NCI-H226 (cell line): ENCODE results near the gene NXN.
"Not testable (repeated sequence)": the region's sequence is repeated elsewhere in the genome, so short reads cannot be mapped to it uniquely, and the experiment has no call there.

ENCODE experiments used
- DNase-seq: peaks from one replicate; pipeline ENCODE4 v3.0.0-alpha.2; 2015

Gene NXN

DNA sequence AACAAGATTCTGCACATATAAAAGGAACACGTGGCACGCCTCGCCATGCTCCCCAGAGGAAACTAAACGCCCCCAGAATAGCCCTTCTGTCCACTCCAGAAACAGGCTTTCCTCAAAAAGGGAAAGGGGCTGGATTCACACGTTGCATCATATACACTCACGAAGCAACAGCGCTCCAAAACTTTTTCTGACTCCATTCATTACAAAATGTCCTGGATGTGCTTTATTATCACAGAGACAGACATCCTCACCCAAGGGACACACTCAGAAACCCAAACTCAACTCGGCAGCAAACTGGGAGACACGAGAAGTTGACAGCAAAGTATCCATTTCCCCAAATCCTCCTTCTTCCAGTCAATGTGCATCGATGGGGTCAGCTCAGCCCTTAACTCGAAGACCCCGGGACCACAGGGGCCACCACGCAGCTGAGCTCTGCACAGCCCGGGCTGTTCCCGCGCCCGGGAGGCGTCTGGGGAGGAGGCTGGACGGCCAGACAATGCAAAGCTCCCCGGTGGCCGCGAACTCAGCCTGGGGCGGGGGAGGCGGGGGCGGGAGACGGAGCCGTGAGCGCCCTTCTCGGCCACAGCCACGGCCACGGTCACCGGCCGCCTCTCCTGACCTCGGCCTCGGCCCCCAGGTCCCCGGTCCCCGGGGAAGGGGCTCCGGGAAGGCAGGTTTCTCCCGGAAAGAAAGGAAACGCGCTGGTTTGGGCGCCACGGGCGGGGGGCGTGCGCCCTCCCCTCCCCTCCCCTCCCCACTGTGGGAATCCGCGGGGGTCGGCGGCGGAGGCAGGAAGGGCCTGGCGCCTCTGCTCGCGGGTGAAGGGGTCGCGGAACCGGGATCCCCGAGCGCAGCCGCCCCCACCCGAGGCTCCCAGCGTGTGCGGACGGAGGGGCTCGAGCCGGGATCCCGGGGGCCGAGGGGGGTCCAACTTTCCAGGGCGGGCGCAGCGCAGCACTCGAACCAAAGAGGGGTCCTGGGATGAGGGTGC lies 1.2 kb downstream of the NXN start:
- no peak for DNase-seq

DNA sequence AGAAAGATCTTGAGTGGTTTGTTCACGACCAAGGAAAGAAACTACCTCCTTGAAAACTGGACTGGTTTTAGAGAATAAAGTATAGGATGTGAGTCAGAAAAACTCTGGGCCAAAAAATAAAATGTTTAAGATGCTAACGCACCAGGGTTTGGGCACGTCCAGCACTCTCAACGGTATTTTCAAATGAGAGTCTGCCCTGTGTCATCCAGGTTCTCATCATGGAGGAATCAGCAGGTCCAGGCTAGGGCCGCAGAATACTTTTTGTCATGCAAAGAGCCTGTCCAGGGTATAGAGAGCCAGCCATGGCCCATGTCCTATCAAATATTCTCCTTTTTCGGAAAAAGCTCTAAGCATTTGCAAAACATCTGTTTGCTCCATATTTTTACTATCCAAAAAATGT lies 2.4 kb downstream of the NXN start:
- no peak for DNase-seq

DNA sequence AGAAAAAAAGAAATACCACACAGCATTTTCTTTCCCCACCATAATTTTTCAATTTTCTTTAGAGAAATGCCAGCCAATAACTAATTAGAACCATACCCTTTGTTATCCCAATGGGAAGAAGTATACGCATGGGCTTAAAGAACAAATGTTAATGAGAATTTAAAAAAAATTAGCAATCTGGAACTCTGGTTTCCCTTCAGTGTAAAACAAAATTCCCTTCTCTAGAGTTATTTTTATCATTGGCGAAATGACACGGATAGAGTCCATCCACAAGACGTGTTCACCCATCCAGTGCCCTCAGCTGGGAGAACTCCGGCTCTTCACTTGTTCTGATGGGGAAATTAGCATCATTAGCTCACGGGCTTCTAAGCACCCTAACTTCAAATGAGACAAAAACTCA lies 3.3 kb downstream of the NXN start:
- no peak for DNase-seq

DNA sequence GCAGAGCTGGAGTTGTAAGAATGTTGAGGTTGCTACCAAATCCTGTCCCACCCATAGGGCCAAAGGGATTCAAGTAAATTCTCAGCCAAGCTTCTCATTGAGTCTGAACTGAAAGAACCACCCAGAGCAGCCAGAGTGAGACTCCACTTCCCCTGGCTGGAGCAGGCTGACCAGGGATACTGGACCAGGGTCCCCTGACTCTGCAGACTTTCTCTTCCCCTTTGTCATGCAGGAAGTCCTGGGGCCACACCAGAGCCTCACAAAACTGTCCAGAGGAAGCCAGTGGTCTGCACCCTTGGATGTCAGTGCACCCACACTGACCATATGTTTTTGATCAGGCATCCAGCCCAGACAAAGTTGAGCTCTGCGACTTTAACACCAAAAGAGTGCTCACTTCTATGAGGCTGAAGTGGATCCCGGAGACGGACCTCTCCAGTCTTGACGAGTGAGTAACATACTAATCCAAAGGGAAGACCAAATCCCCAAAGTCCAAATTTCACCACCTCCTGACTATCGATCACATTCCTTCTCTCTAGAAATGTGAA lies 4.1 kb downstream of the NXN start:
- DNase-seq: no peak

DNA sequence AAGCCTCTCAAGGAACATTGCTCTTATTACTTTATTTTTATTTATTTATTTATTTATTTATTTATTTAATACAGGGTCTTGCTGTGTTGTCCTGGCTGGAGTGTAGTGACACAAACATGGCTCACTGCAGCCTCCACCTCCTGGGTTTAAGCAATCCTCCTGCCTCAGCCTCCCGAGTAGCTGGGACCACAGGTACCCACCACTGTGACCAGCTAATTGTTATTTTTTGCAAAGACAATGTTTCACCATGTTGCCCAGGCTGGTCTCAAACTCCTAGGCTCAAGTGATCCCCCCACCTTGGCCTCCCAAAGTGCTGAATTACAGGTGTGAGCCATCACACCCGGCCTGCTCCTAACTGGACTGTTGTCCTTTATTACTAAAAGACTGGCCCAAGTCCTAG lies 4.8 kb downstream of the NXN start:
- DNase-seq: not testable (repeated sequence)

DNA sequence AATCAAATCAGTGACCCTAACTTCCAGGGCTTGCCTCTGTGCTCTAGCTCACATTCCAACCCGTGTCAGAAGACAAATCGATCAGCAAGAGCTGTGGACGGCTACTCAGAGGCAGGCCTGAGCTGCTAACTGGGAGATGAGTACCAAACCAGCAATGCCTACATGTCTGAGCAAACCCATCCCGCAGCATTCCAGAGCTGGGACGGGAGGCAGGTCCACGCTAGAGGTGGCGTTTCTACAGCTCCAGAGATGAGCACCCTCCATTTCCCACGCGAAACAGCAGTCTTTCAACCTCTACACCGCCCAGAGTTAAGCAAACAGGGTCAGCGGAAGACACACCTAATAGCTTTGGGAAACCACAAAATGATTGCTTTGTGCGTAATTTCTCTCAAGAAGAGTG lies 6.5 kb downstream of the NXN start:
- DNase-seq: no peak

DNA sequence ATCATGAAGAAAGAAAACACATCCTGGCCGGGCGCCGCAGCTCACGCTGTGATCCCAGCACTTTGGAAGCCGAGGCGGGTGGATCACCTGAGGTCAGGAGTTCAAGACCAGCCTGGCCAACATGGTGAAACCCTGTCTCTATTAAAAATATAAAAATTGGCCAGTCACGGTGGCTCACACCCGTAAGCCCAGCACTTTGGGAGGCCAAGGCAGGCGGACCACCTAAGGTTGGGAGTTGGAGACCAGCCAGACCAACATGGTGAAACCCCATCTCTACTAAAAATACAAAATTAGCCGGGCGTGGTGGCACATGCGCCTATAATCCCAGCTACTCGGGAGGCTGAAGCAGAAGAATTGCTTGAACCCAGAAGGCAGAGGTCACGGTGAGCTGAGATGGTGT lies 7.7 kb downstream of the NXN start:
- DNase-seq: not testable (repeated sequence)

DNA sequence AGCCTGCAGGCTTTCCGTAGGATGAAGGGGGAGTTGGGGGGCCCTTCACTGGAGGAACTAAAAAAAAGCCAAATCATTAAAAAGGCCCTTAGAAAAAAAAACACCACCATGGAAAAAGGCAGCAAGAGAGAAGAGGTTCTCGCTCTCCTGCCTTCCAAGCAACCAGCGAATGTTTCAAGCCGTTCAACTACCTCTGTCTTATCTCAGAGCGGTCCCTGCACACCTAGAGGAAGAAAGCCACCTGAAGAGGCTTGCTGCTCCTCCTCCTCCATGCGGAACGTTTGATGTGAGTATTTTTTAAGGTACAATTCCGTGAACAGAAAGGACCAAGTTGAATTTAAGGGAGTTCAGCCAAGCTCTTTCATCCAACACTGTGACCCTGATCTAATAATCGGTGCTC lies 9.2 kb downstream of the NXN start:
- DNase-seq: no peak

DNA sequence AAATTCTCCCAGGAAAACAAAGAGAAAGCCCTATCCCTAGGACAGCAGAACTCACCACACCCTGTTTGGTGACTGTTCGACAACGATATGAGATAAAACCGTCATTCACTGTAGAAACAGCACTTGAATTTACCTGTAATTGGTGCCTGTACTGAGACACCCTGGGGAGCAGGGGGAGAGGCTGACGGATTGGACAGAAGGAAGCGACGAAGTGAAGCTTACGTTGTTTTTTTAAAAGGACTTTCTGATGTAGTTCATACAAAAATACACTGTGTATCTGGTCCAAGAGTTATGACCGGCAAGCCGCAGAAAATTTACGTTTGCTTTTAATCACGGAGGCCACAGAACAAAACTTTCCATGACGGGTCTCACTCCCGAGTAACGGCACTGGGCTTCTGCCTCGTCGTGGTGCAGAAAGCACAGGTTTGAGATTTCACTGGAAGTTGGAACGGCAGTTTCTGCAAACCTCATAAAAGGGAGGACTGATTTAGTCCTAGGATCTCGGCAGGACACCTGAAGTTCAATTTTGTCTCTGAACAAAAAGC lies 9.7 kb downstream of the NXN start:
- no peak for DNase-seq

DNA sequence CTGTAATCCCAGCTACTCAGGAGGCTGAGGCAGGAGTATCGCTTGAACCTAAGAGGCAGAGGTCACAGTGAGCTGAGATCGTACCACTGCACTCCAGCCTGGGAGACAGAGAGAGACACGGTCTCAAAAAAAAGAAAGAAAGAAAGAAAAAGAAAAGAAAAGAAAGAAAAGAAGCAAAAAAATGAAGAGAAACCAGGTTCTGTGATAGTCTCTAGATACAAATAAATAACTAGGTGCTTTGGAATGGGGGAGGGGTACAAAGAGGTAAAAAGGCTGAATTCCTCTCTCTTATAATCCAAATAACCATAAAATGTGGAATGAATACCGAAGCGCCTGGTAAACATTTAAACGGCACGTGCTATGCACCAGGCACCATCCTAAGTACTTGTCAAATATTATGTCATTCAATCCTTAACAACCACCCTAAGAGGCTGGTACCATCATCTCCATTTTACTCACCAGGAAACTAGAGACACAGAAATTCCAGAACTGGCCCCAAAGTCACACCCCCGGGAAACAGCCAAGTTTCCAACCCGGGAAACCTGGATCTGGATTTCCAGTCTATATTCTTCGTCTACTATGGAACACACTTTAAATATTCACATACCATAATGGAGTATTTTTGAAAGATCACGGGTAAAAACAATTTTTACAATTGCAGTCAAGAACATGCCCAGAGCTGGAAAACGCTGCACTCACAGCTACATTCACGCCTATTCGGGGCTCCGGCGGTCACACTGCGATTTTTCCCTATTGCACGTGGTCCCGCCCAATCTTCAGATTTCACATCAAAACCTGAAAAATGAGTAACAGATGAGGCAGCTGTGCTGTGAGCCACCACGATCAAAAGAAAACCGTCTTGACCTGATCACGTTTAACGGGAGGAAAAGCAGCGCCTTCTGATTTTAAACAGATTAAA lies 10.5 kb downstream of the NXN start:
- peak; percentile 38 for DNase-seq

DNA sequence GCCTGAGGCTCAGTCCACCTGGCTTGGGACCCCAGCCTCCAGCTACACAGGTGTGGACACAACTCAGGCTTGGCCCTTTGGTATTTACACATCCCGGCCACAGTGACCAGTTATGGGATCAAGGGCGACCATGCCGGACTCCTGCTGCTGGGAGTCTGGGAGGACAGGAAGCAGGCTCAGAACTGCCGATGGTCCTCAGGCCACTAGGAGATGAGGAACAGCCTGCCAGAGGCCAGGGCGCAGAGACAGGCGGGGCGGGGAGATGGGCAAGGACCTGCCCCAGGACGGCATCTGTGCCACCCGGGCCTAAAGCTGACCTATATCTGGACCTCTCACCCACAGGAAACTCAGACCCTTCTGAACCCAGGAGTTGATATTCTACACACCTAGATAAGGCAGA lies 12.5 kb downstream of the NXN start:
- no peak for DNase-seq

DNA sequence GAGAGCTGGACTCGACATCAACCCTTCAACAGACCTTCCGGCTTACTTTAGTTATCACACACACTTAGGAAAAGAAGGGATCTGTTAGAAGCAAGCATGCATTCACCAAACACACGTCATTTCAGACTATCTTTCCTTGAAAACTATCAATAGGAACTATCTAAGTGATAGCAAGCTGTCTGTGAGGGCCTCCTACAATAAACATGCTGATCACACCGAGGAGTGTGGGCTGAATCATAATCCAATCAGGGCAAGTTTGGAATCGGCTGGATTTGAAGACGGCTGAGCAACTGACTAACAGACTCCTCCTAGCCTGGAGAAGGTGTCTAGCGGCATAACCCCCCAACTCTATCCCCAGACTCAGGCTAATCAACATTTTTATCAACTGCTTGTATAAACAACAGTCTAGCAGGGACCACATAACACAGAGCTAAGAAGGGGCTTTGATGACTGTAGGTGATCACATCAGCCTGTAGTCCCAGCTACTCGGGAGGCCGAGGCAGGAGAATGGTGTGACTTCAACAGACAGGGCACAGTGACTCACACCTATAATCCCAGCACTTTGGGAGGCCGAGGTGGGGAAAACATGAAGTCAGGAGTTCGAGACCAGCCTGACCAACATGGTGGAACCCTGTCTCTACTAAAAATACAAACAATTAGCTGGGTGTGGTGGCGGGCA lies 14.1 kb downstream of the NXN start:
- DNase-seq: no peak

DNA sequence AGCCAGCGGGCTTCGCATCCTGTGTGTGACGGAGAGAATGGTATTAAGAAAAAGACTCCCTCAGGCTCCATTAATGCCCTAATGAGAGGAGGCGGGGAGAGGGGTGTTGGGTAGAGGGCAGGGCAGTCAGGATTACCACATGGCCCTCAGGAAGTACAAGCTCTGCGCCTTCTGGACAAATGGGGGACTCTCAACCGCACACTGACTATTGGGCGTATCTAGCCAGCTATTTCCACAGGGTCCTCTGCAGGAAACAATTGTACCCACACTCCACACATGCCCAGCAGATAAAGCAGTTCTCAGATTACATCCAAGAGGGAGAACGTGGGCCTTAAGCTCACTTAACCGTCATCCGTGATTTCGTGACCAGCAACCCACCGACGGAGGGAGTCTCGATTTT lies 14.7 kb downstream of the NXN start:
- no peak for DNase-seq

DNA sequence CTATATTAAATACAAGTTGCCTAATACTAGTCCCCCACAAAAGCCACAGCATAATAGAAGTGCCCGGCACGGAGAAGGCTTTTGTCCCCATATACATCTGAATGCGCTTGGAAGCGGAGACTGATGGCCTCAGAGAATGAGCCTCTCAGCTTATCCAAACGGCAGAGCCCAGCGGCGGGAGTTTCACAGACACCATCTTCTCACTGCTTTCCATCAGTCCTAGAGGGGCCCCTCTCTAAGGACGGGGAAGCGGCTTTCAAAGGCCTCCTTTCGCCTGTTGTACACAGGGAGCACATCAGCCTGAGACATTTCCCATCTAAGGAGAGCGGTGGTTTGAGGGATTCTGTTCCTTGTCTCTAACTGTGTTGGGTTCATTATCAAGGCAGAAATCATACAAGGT lies 16.9 kb downstream of the NXN start:
- DNase-seq: no peak

DNA sequence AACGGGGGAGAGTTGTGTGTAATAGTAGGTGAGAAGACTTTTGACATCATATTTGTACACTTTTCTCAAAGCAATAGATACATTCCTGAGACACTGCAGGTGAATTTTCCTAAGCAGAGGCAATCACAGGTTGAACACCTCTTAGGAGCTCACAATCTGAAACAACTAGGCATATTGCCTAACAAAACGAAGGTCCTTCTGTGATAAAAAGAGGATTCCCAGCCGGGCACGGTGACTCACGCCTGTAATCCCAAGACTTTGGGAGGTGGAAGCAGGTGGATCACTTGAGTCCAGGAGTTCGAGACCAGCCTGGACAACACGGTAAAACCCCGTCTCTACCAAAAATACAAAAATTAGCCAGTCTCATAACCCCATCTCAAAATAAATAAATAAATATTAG lies 17.4 kb downstream of the NXN start:
- peak; percentile 19 for DNase-seq

DNA sequence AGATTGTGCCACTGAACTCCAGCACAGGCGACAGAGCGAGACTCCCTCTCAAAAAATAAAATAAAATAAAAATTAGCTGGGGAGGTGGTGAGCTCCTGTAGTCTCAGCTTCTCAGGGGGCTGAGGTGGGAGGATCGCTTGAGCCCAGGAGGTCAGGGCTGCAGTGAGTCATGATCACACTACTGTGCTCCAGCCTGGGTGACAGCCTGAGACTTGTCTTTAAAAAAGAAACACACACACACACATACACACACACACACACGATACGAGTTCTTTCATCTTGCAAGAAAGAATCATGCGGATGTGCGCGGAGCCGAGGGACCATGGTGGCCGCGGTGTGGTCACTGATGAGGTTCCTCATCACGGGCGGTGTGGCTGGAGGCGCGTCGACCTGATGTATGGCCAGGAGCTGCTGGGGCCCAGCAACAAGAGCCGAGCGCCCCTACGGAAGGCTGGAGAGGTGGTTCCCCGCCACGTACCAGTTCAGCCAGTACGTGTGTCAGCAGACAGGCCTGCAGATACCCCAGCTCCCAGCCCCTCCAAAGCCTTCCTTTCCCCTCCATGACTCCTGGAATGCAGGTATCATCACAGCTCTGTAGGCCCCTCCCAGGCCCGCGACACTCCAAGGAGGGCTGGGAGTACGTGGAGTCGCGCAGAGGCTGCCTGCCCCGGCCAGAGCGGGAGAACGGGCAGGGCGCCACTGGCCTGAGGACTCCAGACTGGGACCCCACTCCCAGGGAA lies 20.7 kb downstream of the NXN start:
- DNase-seq: no peak

DNA sequence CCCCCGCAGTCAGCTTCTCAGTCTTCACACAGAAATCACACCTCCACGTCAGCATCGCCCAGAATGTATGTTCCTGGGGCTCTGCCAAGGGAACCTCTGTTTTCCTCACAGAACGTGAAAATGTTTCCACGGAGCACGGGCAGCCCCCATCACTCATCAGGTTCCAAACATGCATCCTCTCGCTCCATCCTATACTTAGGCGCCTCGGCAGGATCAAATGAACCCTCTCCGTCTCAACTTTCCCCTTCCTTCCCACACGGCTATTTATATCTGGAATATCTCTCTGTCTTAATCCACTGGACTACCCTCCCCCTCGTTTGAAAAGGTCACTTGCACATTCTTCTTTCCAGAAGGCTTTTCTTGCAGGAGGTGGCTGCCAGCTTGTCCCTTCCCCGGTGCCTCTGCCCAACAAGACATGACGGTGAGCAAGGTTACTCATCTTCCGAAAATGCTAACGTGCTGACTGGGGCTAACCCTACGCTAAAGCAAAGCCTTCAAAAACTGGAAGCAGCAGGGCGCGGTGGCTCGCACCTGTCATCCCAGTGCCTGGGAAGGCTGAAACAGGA lies 21.6 kb downstream of the NXN start:
- DNase-seq: no peak

DNA sequence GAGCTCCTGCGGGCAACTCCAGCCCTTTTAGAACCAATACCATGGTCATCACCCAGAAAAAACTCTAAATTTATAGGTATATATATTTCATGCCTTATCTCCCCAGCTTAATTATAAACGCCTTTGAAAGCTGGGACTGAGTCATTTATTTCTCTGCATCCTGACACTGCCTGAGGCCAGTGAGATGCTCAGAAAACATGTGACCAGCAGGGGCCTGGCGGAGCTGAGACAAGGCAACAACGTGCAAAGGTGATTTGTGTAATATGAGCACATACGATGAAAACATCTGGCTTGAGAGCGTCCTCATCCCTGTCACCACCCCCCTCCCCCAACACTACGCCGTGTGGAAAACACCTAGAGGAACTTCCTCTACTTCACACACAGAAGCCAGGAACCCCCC lies 22.7 kb downstream of the NXN start:
- peak; percentile 69 for DNase-seq

DNA sequence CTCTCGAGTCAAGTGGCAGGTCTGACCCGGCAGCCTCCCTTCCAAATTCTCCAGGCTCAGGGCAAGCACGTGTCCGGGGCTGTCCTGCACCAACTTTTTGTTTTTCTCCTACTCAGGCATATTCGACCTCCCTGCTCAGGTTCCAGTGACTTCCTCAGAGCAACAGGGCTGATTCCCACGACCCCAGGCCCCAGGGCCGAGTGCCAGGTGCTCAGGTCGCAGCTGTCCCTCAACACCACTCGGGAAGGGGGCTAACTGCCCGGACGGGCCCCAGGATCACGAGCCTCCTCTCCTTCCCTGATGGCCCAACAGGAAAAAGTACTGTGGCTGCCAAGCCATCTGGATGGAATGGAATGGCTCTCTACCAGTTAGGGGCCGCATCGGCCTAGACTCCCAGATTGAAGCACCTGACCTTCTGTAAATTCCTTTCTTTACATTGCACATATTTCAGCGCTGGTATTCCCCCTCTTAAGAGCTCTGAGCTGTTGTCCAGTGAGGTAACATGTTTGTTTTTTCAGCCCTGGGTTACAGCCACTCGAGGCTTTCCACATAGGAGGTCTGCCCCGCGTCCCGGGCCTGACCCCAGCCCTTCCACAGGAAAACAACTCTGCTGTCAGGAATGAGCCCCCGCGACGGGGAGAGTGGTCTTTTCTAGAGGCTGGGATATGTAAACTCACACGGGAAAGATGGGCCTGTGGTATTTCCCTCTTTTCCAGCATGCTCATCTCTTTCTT lies 25.0 kb downstream of the NXN start:
- peak; percentile 72 for DNase-seq

DNA sequence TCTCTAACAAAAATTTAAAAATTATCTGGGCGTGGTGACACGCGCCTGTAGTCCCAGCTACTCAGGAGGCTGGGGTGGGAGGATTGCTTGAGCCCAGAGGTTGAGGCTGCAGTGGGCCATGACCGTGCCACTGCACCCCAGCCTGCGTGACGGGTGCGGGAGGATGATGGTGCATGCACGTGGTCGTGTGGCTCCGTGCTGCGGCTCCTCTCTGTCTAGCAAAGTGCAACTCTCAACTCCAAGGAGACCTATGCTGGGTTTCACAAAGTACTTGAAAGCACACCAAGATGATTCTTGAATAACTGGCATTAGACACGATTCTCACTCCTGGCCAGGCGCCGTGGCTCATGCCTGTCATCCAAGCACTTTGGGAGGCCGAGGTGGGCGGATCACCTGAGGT lies 25.8 kb downstream of the NXN start:
- no peak for DNase-seq

DNA sequence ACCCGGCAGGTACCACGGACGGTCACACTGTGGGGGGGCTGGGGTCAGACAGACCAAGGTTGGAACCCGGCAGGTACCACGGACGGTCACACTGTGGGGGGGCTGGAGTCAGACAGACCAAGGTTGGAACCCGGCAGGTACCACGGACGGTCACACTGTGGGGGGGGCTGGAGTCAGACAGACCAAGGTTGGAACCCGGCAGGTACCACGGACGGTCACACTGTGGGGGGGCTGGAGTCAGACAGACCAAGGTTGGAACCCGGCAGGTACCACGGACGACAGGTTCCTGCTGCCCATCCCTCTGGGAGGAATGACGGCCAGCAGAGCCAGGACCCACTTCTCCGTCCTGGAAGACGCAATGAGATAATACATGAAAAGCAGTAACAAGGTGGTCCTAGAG lies 27.0 kb downstream of the NXN start:
- DNase-seq: not testable (repeated sequence)
